Mesendoderm (in vitro differentiated cells): ENCODE results near the gene PRR9.

Experiments
- DNase-seq: peaks from one replicate; pipeline ENCODE4 v3.0.0; 2013
- H2AK5ac ChIP-seq: 2 replicates; pipeline ENCODE4 v1.6.1; 2013; ENCODE audit warnings: low read length, inconsistent platforms
- H2BK120ac ChIP-seq: 2 replicates; pipeline ENCODE4 v1.6.1; 2013; ENCODE audit warnings: low read depth, mild to moderate bottlenecking, low read length, moderate library complexity, mixed read lengths
- H2BK15ac ChIP-seq: replicated peaks from 2 replicates; pipeline ENCODE4 v1.6.1; 2013; ENCODE audit warnings: low read depth, mild to moderate bottlenecking, moderate library complexity
- H2BK5ac ChIP-seq: 2 replicates; pipeline ENCODE4 v1.6.1; 2013; ENCODE audit warnings: low read length, inconsistent platforms
- H3K18ac ChIP-seq: 2 replicates; pipeline ENCODE4 v1.6.1; 2013; ENCODE audit warnings: mild to moderate bottlenecking, low read length, mixed read lengths
- H3K23ac ChIP-seq: one replicate; pipeline ENCODE4 v1.6.1; 2013; ENCODE audit warnings: low read length
- H3K27ac ChIP-seq: 2 replicates; pipeline ENCODE4 v1.5.1; 2013; ENCODE audit warnings: low read depth, mild to moderate bottlenecking, inconsistent platforms, low read length, moderate library complexity
- H3K27me3 ChIP-seq: 2 replicates; pipeline ENCODE4 v1.6.1; 2013; ENCODE audit warnings: low read length, control low read depth, mild to moderate bottlenecking, inconsistent platforms; ENCODE audit not compliant: insufficient read depth, poor library complexity
- H3K36me3 ChIP-seq: 2 replicates; pipeline ENCODE4 v1.6.1; 2013; ENCODE audit warnings: low read length, inconsistent platforms; ENCODE audit not compliant: control insufficient read depth, insufficient read depth
- H3K4ac ChIP-seq: one replicate; pipeline ENCODE4 v1.6.1; 2013; ENCODE audit warnings: low read depth, mild to moderate bottlenecking, low read length, moderate library complexity
- H3K4me1 ChIP-seq: 2 replicates; pipeline ENCODE4 v1.6.1; 2013; ENCODE audit warnings: low read depth, low read length, inconsistent platforms; ENCODE audit not compliant: control insufficient read depth
- H3K4me2 ChIP-seq: 2 replicates; pipeline ENCODE4 v1.6.1; 2013; ENCODE audit warnings: low read length
- H3K4me3 ChIP-seq: 2 replicates; pipeline ENCODE4 v1.5.1; 2013; ENCODE audit warnings: mild to moderate bottlenecking, low read length
- H3K56ac ChIP-seq: one replicate; pipeline ENCODE4 v1.6.1; 2013; ENCODE audit warnings: low read length
- H3K79me1 ChIP-seq: 2 replicates; pipeline ENCODE4 v1.6.1; 2013; ENCODE audit warnings: low read length, inconsistent platforms
- H3K79me2 ChIP-seq: 2 replicates; pipeline ENCODE4 v1.6.1; 2013; ENCODE audit warnings: mild to moderate bottlenecking, low read length; ENCODE audit not compliant: control insufficient read depth, insufficient read depth
- H3K9ac ChIP-seq: 2 replicates; pipeline ENCODE4 v1.6.1; 2013; ENCODE audit warnings: low read length, inconsistent platforms
- H4K5ac ChIP-seq: one replicate; pipeline ENCODE4 v1.6.1; 2013; ENCODE audit warnings: low read length
- H4K8ac ChIP-seq: one replicate; pipeline ENCODE4 v1.6.1; 2013; ENCODE audit warnings: low read depth, mild to moderate bottlenecking, control low read depth, low read length, moderate library complexity
- WGBS: extraction: QIAGEN DNeasy Blood & Tissue Kit; methylation state at CpG from one replicate; pipeline ENCODE4 v1.1.7; 2013; ENCODE audit warnings: low lambda C conversion rate, missing lambda C conversion rate; ENCODE audit not compliant: insufficient coverage; ENCODE audit errors: extremely low coverage; 5-methylcytosine and 5-hydroxymethylcytosine counted together

PRR9 gene

DNA sequence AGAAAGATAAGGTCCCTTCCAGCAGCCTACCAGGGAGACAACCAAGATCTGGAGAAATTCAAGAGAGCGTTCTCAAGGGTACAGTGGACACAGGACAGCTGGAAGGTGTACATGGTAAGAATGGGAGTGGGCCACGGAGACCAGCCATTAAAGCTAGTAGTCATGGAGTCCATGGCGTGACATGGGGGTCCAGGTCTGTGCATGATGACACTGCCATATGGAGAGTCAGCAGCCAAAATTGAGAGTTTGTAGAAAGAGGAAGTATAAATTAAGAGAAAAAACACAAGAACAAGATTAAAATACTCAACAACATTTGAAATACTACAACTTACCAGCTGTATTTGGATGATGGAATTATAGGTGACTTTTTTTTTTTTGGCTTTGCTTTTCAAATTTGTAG, 34.2 kb downstream of the PRR9 start:
- Histone ChIP-seq H3K4me3 (no peak overlapping the region), H3K27me3 (no peaks in the 10 kb centered on the region), H2AK5ac (no peak overlapping the region), H3K79me1 (no peaks in the 10 kb centered on the region), H2BK120ac (no peak overlapping the region), H3K27ac (no peak overlapping the region), H3K9ac (no peak overlapping the region), H3K18ac (no peak overlapping the region), H3K4me2 (no peak overlapping the region), H4K5ac (no peak overlapping the region), H3K23ac (no peak overlapping the region), H2BK15ac (no peak overlapping the region), H3K36me3 (no peaks in the 10 kb centered on the region), H4K8ac (no peak overlapping the region), H3K56ac (no peak overlapping the region), H3K79me2 (no peaks in the 10 kb centered on the region), H3K4ac (no peak overlapping the region), H3K4me1 (no peaks in the 10 kb centered on the region), H2BK5ac (no peak overlapping the region)
- DNase-seq, result no peak
- WGBS, result no CpG with 5 or more reads among the region's 3 CpGs

DNA sequence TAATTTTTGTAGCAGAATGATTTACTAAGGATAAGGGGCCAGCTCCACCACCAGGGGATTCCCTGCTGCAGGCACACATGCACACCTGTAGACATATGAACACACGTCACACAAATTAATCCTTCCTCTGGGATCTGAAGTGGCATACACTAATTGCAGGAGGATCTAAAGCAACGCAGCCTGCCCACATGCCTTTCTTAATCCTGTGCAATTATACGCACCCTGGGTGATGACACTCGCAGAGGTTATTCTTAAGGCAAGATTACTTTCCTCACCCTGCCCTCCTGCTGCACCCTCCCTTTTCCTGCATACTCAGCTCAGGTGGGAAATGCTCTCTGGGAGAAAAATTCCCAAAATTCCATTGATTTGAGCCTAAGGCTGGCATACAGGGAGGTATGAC, 34.6 kb downstream of the PRR9 start:
- no peak overlapping the region for H3K18ac ChIP-seq
- H2BK120ac ChIP-seq, result no peak overlapping the region
- H3K4me2 ChIP-seq, result no peak overlapping the region
- H3K79me1 ChIP-seq, result no peaks in the 10 kb centered on the region
- no peak overlapping the region for H3K27ac ChIP-seq
- H2BK5ac ChIP-seq, result no peak overlapping the region
- H2AK5ac ChIP-seq, result no peak overlapping the region
- H3K4me3 ChIP-seq, result no peak overlapping the region
- H2BK15ac ChIP-seq, result no peak overlapping the region
- no peaks in the 10 kb centered on the region for H3K79me2 ChIP-seq
- H4K5ac ChIP-seq, result no peak overlapping the region
- peak; percentile 47 for DNase-seq
- no peaks in the 10 kb centered on the region for H3K27me3 ChIP-seq
- no peak overlapping the region for H3K56ac ChIP-seq
- no peaks in the 10 kb centered on the region for H3K4me1 ChIP-seq
- H3K4ac ChIP-seq, result no peak overlapping the region
- no peaks in the 10 kb centered on the region for H3K36me3 ChIP-seq
- H3K23ac ChIP-seq, result no peak overlapping the region
- no peak overlapping the region for H3K9ac ChIP-seq
- WGBS, result no CpG with 5 or more reads among the region's 4 CpGs
- H4K8ac ChIP-seq, result no peak overlapping the region

DNA sequence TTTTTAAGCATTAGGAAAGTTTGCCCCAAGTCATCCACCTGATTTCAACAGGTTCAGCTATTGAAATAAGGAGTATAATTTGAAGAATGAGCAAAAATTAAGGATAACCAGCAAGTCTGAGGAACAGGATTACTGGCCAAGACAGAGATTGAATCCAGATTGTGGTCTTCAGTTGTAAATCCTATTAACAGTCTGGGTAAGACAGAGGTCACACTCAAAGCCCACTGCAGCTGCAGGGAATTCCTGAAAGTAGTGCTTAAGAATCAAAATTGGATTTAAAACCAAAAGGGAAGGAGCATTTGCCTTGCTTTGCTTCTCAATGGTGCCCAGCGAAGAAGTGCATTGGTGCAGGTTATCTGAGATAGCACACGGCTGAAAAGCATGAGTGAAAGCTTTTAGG, 35.7 kb downstream of the PRR9 start:
- no peaks in the 10 kb centered on the region for H3K4me1 ChIP-seq
- no CpG with 5 or more reads among the region's 2 CpGs for WGBS
- H3K9ac ChIP-seq, result no peak overlapping the region
- no peaks in the 10 kb centered on the region for H3K79me2 ChIP-seq
- H2AK5ac ChIP-seq, result no peak overlapping the region
- H3K4me2 ChIP-seq, result no peak overlapping the region
- no peak overlapping the region for H2BK120ac ChIP-seq
- no peaks in the 10 kb centered on the region for H3K27me3 ChIP-seq
- no peak overlapping the region for H3K4me3 ChIP-seq
- no peak overlapping the region for H4K8ac ChIP-seq
- H3K23ac ChIP-seq, result no peak overlapping the region
- no peak overlapping the region for H3K4ac ChIP-seq
- DNase-seq, result no peak
- H3K79me1 ChIP-seq, result no peaks in the 10 kb centered on the region
- H2BK15ac ChIP-seq, result no peak overlapping the region
- H4K5ac ChIP-seq, result no peak overlapping the region
- H3K56ac ChIP-seq, result no peak overlapping the region
- no peak overlapping the region for H2BK5ac ChIP-seq
- H3K36me3 ChIP-seq, result no peaks in the 10 kb centered on the region
- no peak overlapping the region for H3K27ac ChIP-seq
- H3K18ac ChIP-seq, result no peak overlapping the region

DNA sequence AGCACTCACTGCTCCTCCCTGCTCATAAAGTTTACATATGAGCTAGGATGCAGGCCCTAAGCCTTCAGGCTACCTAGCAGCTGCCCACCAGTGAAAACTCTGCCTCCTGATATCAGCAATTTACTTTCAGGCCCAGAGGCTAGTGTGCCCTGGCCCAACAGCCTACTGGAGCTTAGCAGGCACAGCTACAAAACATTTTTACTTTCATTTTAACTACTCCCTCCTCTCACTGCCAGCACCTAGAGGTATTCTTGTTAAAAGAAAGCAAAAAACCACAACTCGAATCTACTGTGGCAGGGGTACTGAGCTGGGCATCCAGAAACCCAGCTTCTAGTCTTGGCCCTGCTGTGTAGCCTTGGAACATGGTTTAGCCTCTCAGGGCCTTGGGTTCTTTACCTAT, 36.3 kb downstream of the PRR9 start:
- Histone ChIP-seq H2BK15ac (no peak overlapping the region), H3K27ac (no peak overlapping the region), H3K4me1 (no peaks in the 10 kb centered on the region), H3K4me3 (no peak overlapping the region), H3K79me1 (no peaks in the 10 kb centered on the region), H3K18ac (no peak overlapping the region), H3K27me3 (no peaks in the 10 kb centered on the region), H3K9ac (no peak overlapping the region), H3K36me3 (no peaks in the 10 kb centered on the region), H2AK5ac (no peak overlapping the region), H3K4me2 (no peak overlapping the region), H4K5ac (no peak overlapping the region), H4K8ac (no peak overlapping the region), H3K23ac (no peak overlapping the region), H3K56ac (no peak overlapping the region), H2BK120ac (no peak overlapping the region), H3K79me2 (no peaks in the 10 kb centered on the region), H2BK5ac (no peak overlapping the region), H3K4ac (no peak overlapping the region)
- no CpG with 5 or more reads among the region's 1 CpG for WGBS
- no peak for DNase-seq

DNA sequence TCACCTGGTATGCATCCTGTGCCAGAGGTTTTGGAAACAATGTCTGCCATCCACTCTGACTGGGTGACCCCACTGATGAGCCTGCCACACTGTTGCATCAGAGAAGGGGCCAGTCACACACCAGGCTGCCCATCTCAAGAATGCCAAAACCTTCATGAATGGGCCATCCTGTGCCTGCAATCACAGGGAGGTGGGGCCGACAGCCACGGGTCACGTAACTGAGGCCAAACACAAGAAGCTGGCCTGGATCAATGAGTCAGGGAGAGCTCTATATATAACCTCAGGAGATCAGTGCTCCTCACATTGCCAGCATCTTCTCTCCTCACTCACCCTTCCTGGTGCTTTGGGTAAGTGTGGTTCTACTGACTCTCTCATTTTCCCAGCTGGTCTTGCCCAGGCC, 42.0 kb downstream of the PRR9 start, which contains the start of gene LORICRIN:
Gene LORICRIN (plus strand): TSS at position 301 of the 400 bp plus-strand sequence. CDS start 1,263 bp downstream, outside the sequence.
- Histone ChIP-seq H3K56ac (no peak within 1 kb of the TSS), H3K9ac (no peak within 1 kb of the TSS), H2BK15ac (no peak within 1 kb of the TSS), H4K5ac (no peak within 1 kb of the TSS), H4K8ac (no peak within 1 kb of the TSS), H2BK5ac (no peak within 1 kb of the TSS), H3K79me1 (no peaks in the 10 kb centered on the region), H3K27ac (no peak within 1 kb of the TSS), H2AK5ac (no peak within 1 kb of the TSS), H3K27me3 (no peaks in the 10 kb centered on the region), H3K4ac (no peak within 1 kb of the TSS), H3K36me3 (no peaks in the 10 kb centered on the region), H3K4me3 (no peak within 1 kb of the TSS), H3K4me2 (no peak within 1 kb of the TSS), H3K4me1 (peaks cover 2% of the 10 kb centered on the region), H3K23ac (no peak within 1 kb of the TSS), H3K79me2 (no peaks in the 10 kb centered on the region), H3K18ac (no peak within 1 kb of the TSS), H2BK120ac (no peak within 1 kb of the TSS)
- DNase-seq, result no peak
- no CpG with 5 or more reads among the region's 3 CpGs for WGBS

DNA sequence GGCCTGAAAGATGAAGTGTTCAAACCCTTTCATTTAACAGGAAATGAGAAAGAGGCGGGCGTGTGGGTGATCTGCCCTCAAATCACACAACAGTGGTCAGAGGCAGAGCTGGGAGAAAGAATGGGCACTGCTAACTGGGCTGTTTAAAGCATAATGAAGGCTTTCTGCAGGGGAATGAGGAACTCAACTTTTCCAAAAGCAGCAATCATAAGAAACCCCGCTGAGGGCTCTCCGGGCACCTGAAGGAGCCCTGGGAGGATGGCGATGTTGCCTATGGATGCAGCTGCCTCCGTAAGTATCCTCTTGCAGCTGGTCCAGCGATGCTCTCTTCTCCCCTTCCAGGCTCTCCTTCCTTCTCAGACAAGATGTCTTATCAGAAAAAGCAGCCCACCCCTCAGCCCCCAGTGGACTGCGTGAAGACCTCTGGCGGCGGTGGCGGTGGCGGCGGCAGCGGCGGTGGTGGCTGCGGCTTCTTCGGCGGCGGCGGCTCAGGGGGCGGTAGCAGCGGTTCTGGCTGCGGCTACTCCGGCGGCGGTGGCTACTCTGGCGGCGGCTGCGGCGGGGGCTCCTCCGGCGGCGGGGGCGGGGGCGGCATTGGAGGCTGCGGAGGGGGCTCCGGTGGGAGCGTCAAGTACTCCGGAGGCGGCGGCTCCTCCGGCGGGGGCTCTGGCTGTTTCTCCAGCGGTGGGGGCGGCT, 43.3 kb downstream of the PRR9 start:
- Histone ChIP-seq H2BK15ac (peak overlapping the region; percentile 22), H3K4ac (no peak overlapping the region), H3K79me1 (no peaks in the 10 kb centered on the region), H2BK5ac (no peak overlapping the region), H3K4me3 (no peak overlapping the region), H3K36me3 (no peaks in the 10 kb centered on the region), H3K27ac (no peak overlapping the region), H3K23ac (no peak overlapping the region), H4K5ac (no peak overlapping the region), H4K8ac (no peak overlapping the region), H2BK120ac (peak overlapping the region; percentile 64), H3K79me2 (no peaks in the 10 kb centered on the region), H3K27me3 (no peaks in the 10 kb centered on the region), H3K18ac (peak overlapping the region; percentile 71), H3K56ac (no peak overlapping the region), H3K4me1 (peaks cover 2% of the 10 kb centered on the region), H2AK5ac (no peak overlapping the region), H3K9ac (no peak overlapping the region), H3K4me2 (no peak overlapping the region)
- DNase-seq, result peak; percentile 29
- WGBS, result no CpG with 5 or more reads among the region's 45 CpGs
